ENCODE measurements around the gene SRPK3.
"Not testable (repeated sequence)": the region's sequence is repeated elsewhere in the genome, so short reads cannot be mapped to it uniquely, and the experiment has no call there.

SRPK3 gene

DNA sequence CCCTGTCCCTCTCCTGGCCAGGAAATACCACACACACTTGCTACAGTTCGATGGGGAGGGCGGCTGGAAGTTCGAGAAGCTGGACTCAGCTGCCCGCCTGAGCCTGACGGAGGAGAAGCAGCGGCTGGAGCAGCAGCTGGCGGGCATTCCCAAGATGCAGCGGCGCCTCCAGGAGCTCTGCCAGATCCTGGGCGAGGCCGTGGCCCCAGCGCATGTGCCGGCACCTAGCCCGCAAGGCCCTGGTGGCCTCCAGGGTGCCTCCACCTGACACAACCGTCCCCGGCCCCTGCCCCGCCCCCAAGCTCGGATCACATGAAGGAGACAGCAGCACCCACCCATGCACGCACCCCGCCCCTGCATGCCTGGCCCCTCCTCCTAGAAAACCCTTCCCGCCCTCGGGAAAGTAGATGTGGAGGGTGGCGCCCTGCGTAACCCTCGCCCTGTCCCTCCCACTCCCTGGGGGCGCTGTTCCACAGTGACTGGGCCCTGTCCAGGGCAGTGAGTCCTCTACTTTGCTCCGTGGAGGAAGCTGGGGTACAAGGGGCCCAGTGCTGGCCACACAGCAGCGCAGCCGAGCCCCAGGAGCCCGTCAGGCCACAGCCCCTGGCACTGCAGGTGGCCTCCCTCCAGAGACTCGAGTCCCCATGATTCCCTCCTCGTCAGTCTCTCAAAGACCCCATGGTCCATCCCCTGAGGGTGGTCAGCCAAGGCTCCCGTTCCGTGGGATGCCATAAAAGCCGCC is 37.2 kb upstream of the SRPK3 start:
- H3K27ac ChIP-seq (ENCODE audit: low read length); H3K9ac ChIP-seq (ENCODE audit: low read depth, low read length): not testable (repeated sequence)

DNA sequence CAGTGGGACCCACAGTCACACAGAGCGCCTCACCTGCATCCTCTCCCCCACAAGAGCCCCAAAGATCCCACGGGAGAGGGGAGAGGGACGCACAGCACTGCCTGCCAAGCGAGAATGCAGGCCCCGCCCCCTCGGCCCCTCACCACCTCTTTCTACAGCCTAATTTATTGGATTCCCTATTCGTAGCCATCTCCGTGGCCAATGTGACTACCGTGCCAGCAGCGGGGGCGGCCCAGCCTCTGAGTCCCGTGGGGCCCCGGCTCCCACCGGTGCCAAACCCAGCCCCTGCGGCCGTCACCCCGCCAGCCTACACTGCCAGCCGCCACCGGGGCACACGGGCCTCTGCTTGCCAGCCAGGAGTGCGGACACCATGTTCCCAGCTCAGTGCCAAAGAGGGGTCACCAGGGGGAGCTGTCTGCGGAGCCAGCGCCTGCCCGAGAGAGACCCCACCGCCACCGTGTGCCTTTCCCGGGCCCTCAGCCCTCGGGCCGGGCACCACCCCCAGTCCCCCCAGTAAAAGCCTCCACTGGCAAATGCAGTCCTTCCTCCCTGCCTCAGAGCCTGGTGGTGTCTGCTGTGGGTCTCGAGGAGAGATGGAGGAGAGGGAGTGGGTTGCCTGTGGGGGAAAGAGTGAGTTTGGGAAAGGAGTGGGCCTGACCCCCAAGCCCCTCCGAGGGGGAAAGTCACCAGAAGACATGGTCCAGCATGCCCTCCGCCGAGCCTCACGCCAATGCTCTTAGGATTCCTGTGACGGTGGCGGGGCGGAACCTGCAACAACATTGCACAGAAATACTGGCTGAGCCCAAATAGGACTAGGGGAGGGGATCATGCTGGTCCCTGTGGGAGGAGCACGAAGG is 36.4 kb upstream of the SRPK3 start:
- DNase-seq (no peak), ATAC-seq (ENCODE audit: insufficient read depth, low read depth) (no peak)
- TF ChIP-seq, protein P1, sequence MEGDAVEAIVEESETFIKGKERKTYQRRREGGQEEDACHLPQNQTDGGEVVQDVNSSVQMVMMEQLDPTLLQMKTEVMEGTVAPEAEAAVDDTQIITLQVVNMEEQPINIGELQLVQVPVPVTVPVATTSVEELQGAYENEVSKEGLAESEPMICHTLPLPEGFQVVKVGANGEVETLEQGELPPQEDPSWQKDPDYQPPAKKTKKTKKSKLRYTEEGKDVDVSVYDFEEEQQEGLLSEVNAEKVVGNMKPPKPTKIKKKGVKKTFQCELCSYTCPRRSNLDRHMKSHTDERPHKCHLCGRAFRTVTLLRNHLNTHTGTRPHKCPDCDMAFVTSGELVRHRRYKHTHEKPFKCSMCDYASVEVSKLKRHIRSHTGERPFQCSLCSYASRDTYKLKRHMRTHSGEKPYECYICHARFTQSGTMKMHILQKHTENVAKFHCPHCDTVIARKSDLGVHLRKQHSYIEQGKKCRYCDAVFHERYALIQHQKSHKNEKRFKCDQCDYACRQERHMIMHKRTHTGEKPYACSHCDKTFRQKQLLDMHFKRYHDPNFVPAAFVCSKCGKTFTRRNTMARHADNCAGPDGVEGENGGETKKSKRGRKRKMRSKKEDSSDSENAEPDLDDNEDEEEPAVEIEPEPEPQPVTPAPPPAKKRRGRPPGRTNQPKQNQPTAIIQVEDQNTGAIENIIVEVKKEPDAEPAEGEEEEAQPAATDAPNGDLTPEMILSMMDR (IDR thresholded peaks at IDR 0.05; ENCODE audit: borderline replicate concordance, extremely low read depth, low read length, poor library complexity, severe bottlenecking): peak; percentile 28
- no peak for TF ChIP-seq EZH2 (IDR thresholded peaks at IDR 0.05; ENCODE audit: borderline replicate concordance, low read depth, low read length, severe bottlenecking)
- H4K20me1 ChIP-seq (ENCODE audit: insufficient read depth, low read length): no peaks in the 10 kb centered on the region
- H3K4me1 ChIP-seq (ENCODE audit: insufficient read depth, low read length): no peaks in the 10 kb centered on the region
- H3K27ac ChIP-seq (ENCODE audit: low read length): no peak overlapping the region
- no peaks in the 10 kb centered on the region for H3K79me2 ChIP-seq (ENCODE audit: insufficient read depth, low read length)
- no peak overlapping the region for H3K4me2 ChIP-seq (ENCODE audit: insufficient read depth, low read length)
- no peak overlapping the region for H3K9ac ChIP-seq (ENCODE audit: low read depth, low read length)
- H3K4me3 ChIP-seq (ENCODE audit: low read depth in 1 of 2, low read length in 2 of 2): no peak overlapping the region
- no peaks in the 10 kb centered on the region for H3K36me3 ChIP-seq (ENCODE audit: insufficient read depth, low read length)
- H3K9me3 ChIP-seq (ENCODE audit: insufficient read depth, low read length, severe bottlenecking): no peaks in the 10 kb centered on the region
- H2AFZ ChIP-seq (ENCODE audit: low read depth, low read length): no peak overlapping the region
- no peaks in the 10 kb centered on the region for H3K27me3 ChIP-seq (ENCODE audit: insufficient read depth, low read length, poor library complexity)

More for the DNA sequence above, 37.2 kb upstream of the SRPK3 start:
- H3K4me3 ChIP-seq (ENCODE audit: low read depth in 1 of 2, low read length in 2 of 2); H3K79me2 ChIP-seq (ENCODE audit: insufficient read depth, low read length); H4K20me1 ChIP-seq (ENCODE audit: insufficient read depth, low read length); H3K36me3 ChIP-seq (ENCODE audit: insufficient read depth, low read length); ATAC-seq (ENCODE audit: insufficient read depth, low read depth); H2AFZ ChIP-seq (ENCODE audit: low read depth, low read length); DNase-seq; H3K4me2 ChIP-seq (ENCODE audit: insufficient read depth, low read length); H3K4me1 ChIP-seq (ENCODE audit: insufficient read depth, low read length); H3K9me3 ChIP-seq (ENCODE audit: insufficient read depth, low read length, severe bottlenecking); H3K27me3 ChIP-seq (ENCODE audit: insufficient read depth, low read length, poor library complexity): not testable (repeated sequence)

DNA sequence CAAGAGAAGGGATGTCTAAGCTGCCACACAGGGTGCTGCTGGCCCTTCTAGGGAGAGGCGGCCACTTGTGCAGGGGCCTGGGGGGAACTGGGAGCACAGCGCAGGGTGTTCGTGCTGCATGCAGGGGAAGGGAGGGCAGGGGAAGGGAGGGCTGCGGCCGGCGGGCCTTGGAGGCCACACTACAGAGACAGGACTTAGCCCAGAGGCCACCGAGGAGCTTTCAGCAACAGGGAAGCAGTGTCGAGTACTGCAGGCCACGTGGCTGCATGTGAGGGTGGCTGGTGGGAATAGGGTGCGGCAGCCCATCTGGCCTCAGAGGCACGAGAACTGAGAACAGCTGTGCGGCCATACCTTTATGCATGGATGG is 35.8 kb upstream of the SRPK3 start:
- H4K20me1 ChIP-seq (ENCODE audit: insufficient read depth, low read length); H3K9ac ChIP-seq (ENCODE audit: low read depth, low read length); H3K4me3 ChIP-seq (ENCODE audit: low read depth in 1 of 2, low read length in 2 of 2); H3K27ac ChIP-seq (ENCODE audit: low read length); H3K4me1 ChIP-seq (ENCODE audit: insufficient read depth, low read length); H3K4me2 ChIP-seq (ENCODE audit: insufficient read depth, low read length); ATAC-seq (ENCODE audit: insufficient read depth, low read depth); DNase-seq; H3K36me3 ChIP-seq (ENCODE audit: insufficient read depth, low read length); H3K79me2 ChIP-seq (ENCODE audit: insufficient read depth, low read length); H3K9me3 ChIP-seq (ENCODE audit: insufficient read depth, low read length, severe bottlenecking); H2AFZ ChIP-seq (ENCODE audit: low read depth, low read length); H3K27me3 ChIP-seq (ENCODE audit: insufficient read depth, low read length, poor library complexity): not testable (repeated sequence)

DNA sequence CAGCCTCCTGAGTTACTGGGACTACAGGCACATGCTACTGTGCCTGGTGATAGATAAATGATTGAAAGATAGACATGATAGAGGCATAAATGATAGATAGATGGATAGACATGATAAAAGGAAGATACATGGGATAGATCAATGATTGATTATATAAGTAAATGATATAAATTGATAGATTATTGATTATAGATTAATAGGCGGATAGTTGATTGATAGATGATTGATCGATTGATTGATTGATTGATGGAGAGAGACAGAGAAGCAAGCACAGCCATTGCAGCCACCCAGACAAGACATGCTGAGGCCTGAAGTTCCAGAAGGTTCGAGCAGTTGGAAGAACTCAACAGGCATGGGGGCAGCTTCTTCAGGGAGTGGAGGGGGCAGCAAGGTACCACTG is 34.5 kb upstream of the SRPK3 start:
- no peaks in the 10 kb centered on the region for H3K79me2 ChIP-seq (ENCODE audit: insufficient read depth, low read length)
- H3K27me3 ChIP-seq (ENCODE audit: insufficient read depth, low read length, poor library complexity): no peaks in the 10 kb centered on the region
- H3K27ac ChIP-seq (ENCODE audit: low read length): no peak overlapping the region
- ATAC-seq (ENCODE audit: insufficient read depth, low read depth): no peak
- H4K20me1 ChIP-seq (ENCODE audit: insufficient read depth, low read length): no peaks in the 10 kb centered on the region
- H3K4me1 ChIP-seq (ENCODE audit: insufficient read depth, low read length): no peaks in the 10 kb centered on the region
- H3K36me3 ChIP-seq (ENCODE audit: insufficient read depth, low read length): no peaks in the 10 kb centered on the region
- H3K9ac ChIP-seq (ENCODE audit: low read depth, low read length): no peak overlapping the region
- H2AFZ ChIP-seq (ENCODE audit: low read depth, low read length): no peak overlapping the region
- no peaks in the 10 kb centered on the region for H3K9me3 ChIP-seq (ENCODE audit: insufficient read depth, low read length, severe bottlenecking)
- no peak for DNase-seq
- TF ChIP-seq EZH2 (IDR thresholded peaks at IDR 0.05; ENCODE audit: borderline replicate concordance, low read depth, low read length, severe bottlenecking): no peak
- TF ChIP-seq, protein P1 (IDR thresholded peaks at IDR 0.05; ENCODE audit: borderline replicate concordance, extremely low read depth, low read length, poor library complexity, severe bottlenecking): no peak
- H3K4me2 ChIP-seq (ENCODE audit: insufficient read depth, low read length): no peak overlapping the region
- H3K4me3 ChIP-seq (ENCODE audit: low read depth in 1 of 2, low read length in 2 of 2): no peak overlapping the region

DNA sequence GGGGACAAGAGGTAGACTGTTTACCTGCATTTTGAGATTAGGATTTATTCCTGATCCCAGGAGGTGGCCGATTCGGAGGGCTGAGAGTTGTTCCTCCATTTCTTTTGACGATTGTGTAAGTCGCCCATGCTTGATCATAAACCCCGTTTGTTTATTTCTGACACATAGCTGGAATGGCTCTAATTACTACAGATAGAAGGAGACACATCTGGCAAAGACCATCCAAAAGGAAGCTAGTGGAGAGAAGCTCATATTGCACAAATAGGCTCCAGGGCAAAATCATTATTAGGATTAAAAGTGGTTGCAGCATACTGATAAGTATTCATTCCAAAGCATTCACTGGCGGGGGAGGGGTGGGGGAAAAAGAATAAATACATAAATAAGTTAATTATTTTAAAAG is 33.9 kb upstream of the SRPK3 start:
- ATAC-seq (ENCODE audit: insufficient read depth, low read depth); H3K27me3 ChIP-seq (ENCODE audit: insufficient read depth, low read length, poor library complexity): not testable (repeated sequence)

DNA sequence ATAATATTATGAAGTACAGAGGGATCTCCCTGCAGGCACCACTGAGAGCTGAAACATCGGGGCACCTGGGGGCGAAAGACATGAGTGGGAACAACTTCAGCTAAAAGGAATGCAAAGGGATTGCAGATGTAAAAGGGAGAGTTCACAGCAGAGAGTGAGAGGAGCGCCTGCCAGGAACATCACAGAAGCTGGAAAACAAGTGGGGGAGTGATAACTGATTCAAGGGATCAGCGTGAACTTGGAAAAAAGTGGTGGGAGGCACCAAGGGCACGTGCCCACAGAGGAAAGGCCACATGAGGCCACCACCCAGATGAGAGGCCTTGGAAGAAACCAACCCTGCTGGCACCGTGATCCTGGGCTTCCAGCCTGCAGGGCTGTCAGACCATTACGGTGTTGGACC is 31.8 kb upstream of the SRPK3 start:
- H2AFZ ChIP-seq (ENCODE audit: low read depth, low read length); H3K27me3 ChIP-seq (ENCODE audit: insufficient read depth, low read length, poor library complexity); ATAC-seq (ENCODE audit: insufficient read depth, low read depth): not testable (repeated sequence)

More for the DNA sequence above, 33.9 kb upstream of the SRPK3 start:
- DNase-seq; H3K27ac ChIP-seq (ENCODE audit: low read length); H3K9me3 ChIP-seq (ENCODE audit: insufficient read depth, low read length, severe bottlenecking); H3K36me3 ChIP-seq (ENCODE audit: insufficient read depth, low read length); H4K20me1 ChIP-seq (ENCODE audit: insufficient read depth, low read length); H2AFZ ChIP-seq (ENCODE audit: low read depth, low read length); H3K4me2 ChIP-seq (ENCODE audit: insufficient read depth, low read length); H3K4me1 ChIP-seq (ENCODE audit: insufficient read depth, low read length); H3K79me2 ChIP-seq (ENCODE audit: insufficient read depth, low read length); H3K9ac ChIP-seq (ENCODE audit: low read depth, low read length); H3K4me3 ChIP-seq (ENCODE audit: low read depth in 1 of 2, low read length in 2 of 2): not testable (repeated sequence)

More for the DNA sequence above, 31.8 kb upstream of the SRPK3 start:
- H3K79me2 ChIP-seq (ENCODE audit: insufficient read depth, low read length); H3K9me3 ChIP-seq (ENCODE audit: insufficient read depth, low read length, severe bottlenecking); H3K9ac ChIP-seq (ENCODE audit: low read depth, low read length); H3K4me1 ChIP-seq (ENCODE audit: insufficient read depth, low read length); H3K4me2 ChIP-seq (ENCODE audit: insufficient read depth, low read length); DNase-seq; H3K36me3 ChIP-seq (ENCODE audit: insufficient read depth, low read length); H4K20me1 ChIP-seq (ENCODE audit: insufficient read depth, low read length); H3K4me3 ChIP-seq (ENCODE audit: low read depth in 1 of 2, low read length in 2 of 2); H3K27ac ChIP-seq (ENCODE audit: low read length): not testable (repeated sequence)
